Activated CD8-positive, alpha-beta T cell treated with anti-CD3 and anti-CD28 coated beads, Interleukin-2, amount 10 ng/mL, durations not matched to agents 7 days and 5 days (primary cell): Measurements from ENCODE around the gene WDR19. TPM values are rescaled to one million over a fixed set of nuclear protein-coding genes. Genes with fewer than 3 reads are reported as not detected.

Experiments
- ATAC-seq: fragments of 150-1000 bp; cut with Tn5 transposase; one replicate; pipeline ENCODE4 v1.10.0; 2021; ENCODE audit warnings: moderate library complexity
- CTCF ChIA-PET: fragments of 350-600 bp; sonication (Branson Sonifier 250); formaldehyde crosslinking; loops from one replicate; lab custom pipeline; 2021; ENCODE audit warnings: antibody characterized with exemption; lab: Charles Lee
- POLR2A ChIA-PET: fragments of 350-600 bp; sonication (Branson Sonifier 250); formaldehyde crosslinking; loops from one replicate; lab custom pipeline; 2021; ENCODE audit warnings: antibody characterized with exemption; lab: Charles Lee
- DNase-seq: peaks from one replicate; pipeline ENCODE4 v3.0.0-alpha.2; 2020
- H3K27ac Mint-ChIP-seq: one replicate; pipeline ENCODE4 v1.8.0; 2021; ENCODE audit warnings: mild to moderate bottlenecking, mixed read lengths
- H3K27me3 Mint-ChIP-seq: one replicate; pipeline ENCODE4 v1.8.0; 2021; ENCODE audit warnings: low read depth, mixed read lengths
- H3K36me3 Mint-ChIP-seq: one replicate; pipeline ENCODE4 v1.8.0; 2021; ENCODE audit warnings: low read depth, mixed read lengths
- H3K4me1 Mint-ChIP-seq: one replicate; pipeline ENCODE4 v1.8.0; 2021; ENCODE audit warnings: low read depth, mixed read lengths
- H3K4me3 Mint-ChIP-seq: one replicate; pipeline ENCODE4 v1.8.0; 2021; ENCODE audit warnings: mild to moderate bottlenecking, mixed read lengths
- H3K9me3 Mint-ChIP-seq: one replicate; pipeline ENCODE4 v1.8.0; 2022; ENCODE audit warnings: mixed read lengths; ENCODE audit not compliant: insufficient read depth
- total RNA-seq, 2 experiments: library from RNA; stranded (reverse); gene quantifications; one replicate each; pipeline ENCODE4 v1.2.3, GENCODE V29; 2021

Gene WDR19
- total RNA-seq, 2 experiments from 2014 or later = 6.0 to 6.5 TPM

GRCh38 chr4:39232100-39232499, 49.8 kb downstream of the WDR19 start:
- POLR2A ChIA-PET = no interaction called here
- CTCF ChIA-PET = no interaction called here

GRCh38 chr4:39233114-39233513, 50.8 kb downstream of the WDR19 start:
- H3K36me3 Mint-ChIP-seq = no peaks in the 10 kb centered on the region
- no peak overlapping the region for H3K4me3 Mint-ChIP-seq
- CTCF ChIA-PET = interaction anchor here (0.9 kb wide), 1 partner anchor 236 kb away, joined by 3 read pairs; no protein-coding TSS in a partner anchor

More at GRCh38 chr4:39232100-39232499, 49.8 kb downstream of the WDR19 start:
- no peaks in the 10 kb centered on the region for H3K27me3 Mint-ChIP-seq
- H3K36me3 Mint-ChIP-seq = no peaks in the 10 kb centered on the region
- no peaks in the 10 kb centered on the region for H3K4me1 Mint-ChIP-seq
- DNase-seq (no peak), ATAC-seq (no peak)
- H3K27ac Mint-ChIP-seq = no peak overlapping the region
- H3K9me3 Mint-ChIP-seq = no peaks in the 10 kb centered on the region
- H3K4me3 Mint-ChIP-seq = no peak overlapping the region

GRCh38 chr4:39233783-39234182, 51.5 kb downstream of the WDR19 start:
- no peak for ATAC-seq
- no peaks in the 10 kb centered on the region for H3K4me1 Mint-ChIP-seq
- no peaks in the 10 kb centered on the region for H3K27me3 Mint-ChIP-seq
- no peak overlapping the region for H3K4me3 Mint-ChIP-seq
- H3K36me3 Mint-ChIP-seq = no peaks in the 10 kb centered on the region
- no peak overlapping the region for H3K27ac Mint-ChIP-seq
- POLR2A ChIA-PET = no interaction called here
- DNase-seq = no peak
- CTCF ChIA-PET = interaction anchor here (0.9 to 1.2 kb wide), 4 partner anchors 10 to 372 kb away, joined by 3 to 4 read pairs (median 3); no protein-coding TSS in a partner anchor
- H3K9me3 Mint-ChIP-seq = no peaks in the 10 kb centered on the region

More at GRCh38 chr4:39233114-39233513, 50.8 kb downstream of the WDR19 start:
- ATAC-seq (no peak), DNase-seq (no peak)
- POLR2A ChIA-PET = no interaction called here
- H3K4me1 Mint-ChIP-seq = no peaks in the 10 kb centered on the region
- no peaks in the 10 kb centered on the region for H3K27me3 Mint-ChIP-seq
- no peaks in the 10 kb centered on the region for H3K9me3 Mint-ChIP-seq
- no peak overlapping the region for H3K27ac Mint-ChIP-seq

- ATAC-seq (no peak), DNase-seq (no peak)
- no peaks in the 10 kb centered on the region for H3K9me3 Mint-ChIP-seq
- no peaks in the 10 kb centered on the region for H3K36me3 Mint-ChIP-seq
- H3K4me1 Mint-ChIP-seq = no peaks in the 10 kb centered on the region
- H3K4me3 Mint-ChIP-seq = no peak overlapping the region
- no peak overlapping the region for H3K27ac Mint-ChIP-seq
- ChIA-PET CTCF (interaction anchor here (1.2 kb wide), 1 partner anchor 9 kb away, joined by 3 read pairs; no protein-coding TSS in a partner anchor), POLR2A (interaction anchor here (1.1 kb wide), 1 partner anchor 41 kb away, joined by 3 read pairs; no protein-coding TSS in a partner anchor)
- no peaks in the 10 kb centered on the region for H3K27me3 Mint-ChIP-seq
These were observed 52.7 kb downstream of the WDR19 start for GRCh38 chr4:39235021-39235420.

GRCh38 chr4:39235696-39236095, 53.4 kb downstream of the WDR19 start:
- POLR2A ChIA-PET = interaction anchor here (1.1 kb wide), 1 partner anchor 40 kb away, joined by 3 read pairs; no protein-coding TSS in a partner anchor
- ATAC-seq (no peak), DNase-seq (no peak)
- H3K36me3 Mint-ChIP-seq = no peaks in the 10 kb centered on the region
- no peak overlapping the region for H3K4me3 Mint-ChIP-seq
- H3K9me3 Mint-ChIP-seq = no peaks in the 10 kb centered on the region
- no peaks in the 10 kb centered on the region for H3K27me3 Mint-ChIP-seq
- H3K27ac Mint-ChIP-seq = no peak overlapping the region
- H3K4me1 Mint-ChIP-seq = peaks cover 2% of the 10 kb centered on the region
- CTCF ChIA-PET = no interaction called here

- POLR2A ChIA-PET = no interaction called here
- no peaks in the 10 kb centered on the region for H3K36me3 Mint-ChIP-seq
These were observed 54.9 kb downstream of the WDR19 start for GRCh38 chr4:39237179-39237578.

GRCh38 chr4:39243462-39243861, 61.1 kb downstream of the WDR19 start:
- POLR2A ChIA-PET = no interaction called here

More at GRCh38 chr4:39237179-39237578, 54.9 kb downstream of the WDR19 start:
- peaks cover 2% of the 10 kb centered on the region for H3K4me1 Mint-ChIP-seq
- H3K27ac Mint-ChIP-seq = no peak overlapping the region
- DNase-seq = no peak
- H3K9me3 Mint-ChIP-seq = no peaks in the 10 kb centered on the region
- no peak for ATAC-seq
- CTCF ChIA-PET = no interaction called here
- H3K27me3 Mint-ChIP-seq = no peaks in the 10 kb centered on the region
- no peak overlapping the region for H3K4me3 Mint-ChIP-seq

GRCh38 chr4:39255266-39255665, 72.9 kb downstream of the WDR19 start:
- Mint-ChIP-seq H3K4me3 (no peak overlapping the region), H3K27ac (no peak overlapping the region), H3K36me3 (peaks cover under 1% of the 10 kb centered on the region), H3K9me3 (no peaks in the 10 kb centered on the region), H3K4me1 (no peaks in the 10 kb centered on the region), H3K27me3 (no peaks in the 10 kb centered on the region)
- ATAC-seq (no peak), DNase-seq (no peak)
- CTCF ChIA-PET = interaction anchor here (1.0 kb wide), 1 partner anchor 111 kb away, joined by 3 read pairs; the partner anchor contains the start of gene RFC1
- POLR2A ChIA-PET = interaction anchor here (0.6 kb wide), 1 partner anchor 186 kb away, joined by 4 read pairs; no protein-coding TSS in a partner anchor

More at GRCh38 chr4:39243462-39243861, 61.1 kb downstream of the WDR19 start:
- H3K4me1 Mint-ChIP-seq = peaks cover 2% of the 10 kb centered on the region
- CTCF ChIA-PET = interaction anchor here (0.9 kb wide), 1 partner anchor 9 kb away, joined by 3 read pairs; no protein-coding TSS in a partner anchor
- H3K4me3 Mint-ChIP-seq = no peak overlapping the region
- DNase-seq = no peak
- ATAC-seq = no peak
- no peak overlapping the region for H3K27ac Mint-ChIP-seq
- no peaks in the 10 kb centered on the region for H3K27me3 Mint-ChIP-seq
- no peaks in the 10 kb centered on the region for H3K9me3 Mint-ChIP-seq
- no peaks in the 10 kb centered on the region for H3K36me3 Mint-ChIP-seq

- no peak for ATAC-seq
- CTCF ChIA-PET = interaction anchor here (1.0 kb wide), 1 partner anchor 110 kb away, joined by 3 read pairs; the partner anchor contains the start of gene RFC1
- DNase-seq = no peak
- Mint-ChIP-seq H3K36me3 (no peaks in the 10 kb centered on the region), H3K9me3 (no peaks in the 10 kb centered on the region), H3K4me1 (no peaks in the 10 kb centered on the region), H3K4me3 (no peak overlapping the region), H3K27ac (no peak overlapping the region), H3K27me3 (no peaks in the 10 kb centered on the region)
- POLR2A ChIA-PET = interaction anchor here (0.6 kb wide), 1 partner anchor 185 kb away, joined by 4 read pairs; no protein-coding TSS in a partner anchor
These were observed 73.5 kb downstream of the WDR19 start for GRCh38 chr4:39255871-39256270.

- H3K4me1 Mint-ChIP-seq = no peaks in the 10 kb centered on the region
- no peak for ATAC-seq
- no peak overlapping the region for H3K4me3 Mint-ChIP-seq
- H3K9me3 Mint-ChIP-seq = no peaks in the 10 kb centered on the region
- H3K36me3 Mint-ChIP-seq = no peaks in the 10 kb centered on the region
- H3K27me3 Mint-ChIP-seq = no peaks in the 10 kb centered on the region
- POLR2A ChIA-PET = interaction anchor here (0.7 to 1.4 kb wide), 2 partner anchors 14 to 435 kb away, joined by 3 read pairs; no protein-coding TSS in a partner anchor
- DNase-seq = no peak
- no peak overlapping the region for H3K27ac Mint-ChIP-seq
- CTCF ChIA-PET = no interaction called here
These were observed 74.1 kb downstream of the WDR19 start for GRCh38 chr4:39256436-39256835.

- POLR2A ChIA-PET = no interaction called here
- Mint-ChIP-seq H3K9me3 (no peaks in the 10 kb centered on the region), H3K4me1 (no peaks in the 10 kb centered on the region)
These were observed 77.4 kb downstream of the WDR19 start for GRCh38 chr4:39259571-39260330.

GRCh38 chr4:39263895-39264294, 81.6 kb downstream of the WDR19 start:
- Mint-ChIP-seq H3K4me1 (no peaks in the 10 kb centered on the region), H3K9me3 (no peaks in the 10 kb centered on the region), H3K36me3 (no peaks in the 10 kb centered on the region), H3K27me3 (no peaks in the 10 kb centered on the region), H3K27ac (no peak overlapping the region), H3K4me3 (no peak overlapping the region)
- CTCF ChIA-PET = no interaction called here
- ATAC-seq = no peak
- POLR2A ChIA-PET = no interaction called here
- no peak for DNase-seq

More at GRCh38 chr4:39259571-39260330, 77.4 kb downstream of the WDR19 start:
- Mint-ChIP-seq H3K27ac (no peak overlapping the region), H3K4me3 (no peak overlapping the region), H3K27me3 (no peaks in the 10 kb centered on the region), H3K36me3 (no peaks in the 10 kb centered on the region)
- DNase-seq = no peak
- ATAC-seq = no peak
- CTCF ChIA-PET = no interaction called here
